ENCODE data around the gene MTR. TPM values are rescaled to one million over a fixed set of nuclear protein-coding genes. Genes with fewer than 3 reads are reported as not detected.

The MTR gene
- total and polyA plus RNA-seq, 7 experiments from 2014 or later, result 19.8 to 78.8 (median 46.4) TPM

- intact Hi-C loops (cut with micrococcal nuclease), result loop anchor here (1.0 to 10.0 kb wide), 13 partner anchors 37 to 1671 kb away; partner anchors contain the start of genes ARID4B (in 2 of the 2), GGPS1 (in 2 of the 2), HEATR1 (in 2 of the 2) and ACTN2 (in 1 of the 2)
- CTCF ChIA-PET, result no interaction called here
- ATAC-seq, result peak; percentile 66
Measured at GRCh38 chr1:236795757-236796667, 920 bp downstream of the MTR start.

GRCh38 chr1:236799001-236799400 lies 3.9 kb downstream of the MTR start:
- POLR2A ChIA-PET, result no interaction called here
- CTCF ChIA-PET, result interaction anchor here (0.5 kb wide), 1 partner anchor 1456 kb away, joined by 3 read pairs; no protein-coding TSS in a partner anchor
- peaks cover 0 to 13% (median 7%) of the 10 kb centered on the region in 5 donors for H3K36me3 Mint-ChIP-seq
- DNase-seq (no peak), ATAC-seq (no peak)
- H3K27ac Mint-ChIP-seq, result no peak overlapping the region
- Histone ChIP-seq H3K9me3 (ENCODE audit: control insufficient read depth in 2 of 3, low read length in 3 of 3) (no peaks in the 10 kb centered on the region), H3K27ac (ENCODE audit: low read depth, low read length) (no peak overlapping the region), H3K36me3 (ENCODE audit: control insufficient read depth in 2 of 3, insufficient read depth in 3 of 3, low read length in 3 of 3) (peaks cover 0 to 17% (median 0%) of the 10 kb centered on the region in 3 experiments), H3K4me1 (ENCODE audit: control insufficient read depth in 2 of 2, insufficient read depth in 2 of 2, low read length in 2 of 2) (peaks cover 13 to 14% of the 10 kb centered on the region in 2 donors), H3K27me3 (ENCODE audit: control insufficient read depth in 2 of 2, insufficient read depth in 2 of 2, low read length in 2 of 2) (no peaks in the 10 kb centered on the region), H3K4me3 (ENCODE audit: low read length) (no peak overlapping the region)
- intact Hi-C loops (cut with micrococcal nuclease), result loop anchor here (5.0 to 10.0 kb wide), 4 partner anchors 112 to 1674 kb away; partner anchors contain the start of genes ACTN2 (in 1 of the 2), ARID4B (in 1 of the 2), GGPS1 (in 1 of the 2) and TOMM20 (in 1 of the 2)
- H3K4me3 Mint-ChIP-seq, result peak overlapping the region in 2 of 10 donors; percentile 5 to 93
- peaks cover 33 to 86% (median 73%) of the 10 kb centered on the region in 7 donors for H3K4me1 Mint-ChIP-seq
- H3K27me3 Mint-ChIP-seq, result no peaks in the 10 kb centered on the region
- no peaks in the 10 kb centered on the region for H3K9me3 Mint-ChIP-seq

More at GRCh38 chr1:236795757-236796667, 920 bp downstream of the MTR start:
- H3K9me3 ChIP-seq (ENCODE audit: control insufficient read depth in 2 of 3, low read length in 3 of 3), result no peaks in the 10 kb centered on the region
- peaks cover 13 to 14% of the 10 kb centered on the region in 2 donors for H3K4me1 ChIP-seq (ENCODE audit: control insufficient read depth in 2 of 2, insufficient read depth in 2 of 2, low read length in 2 of 2)
- Mint-ChIP-seq H3K4me3 (peak overlapping the region; percentile 87 to 99 (median 95)), H3K4me1 (peaks cover 18 to 56% (median 49%) of the 10 kb centered on the region in 7 donors), H3K9me3 (no peaks in the 10 kb centered on the region), H3K36me3 (peaks cover 0 to 8% (median 0%) of the 10 kb centered on the region in 5 donors), H3K27ac (peak overlapping the region; percentile 93 to 100 (median 97)), H3K27me3 (peaks cover 0 to 10% (median 0%) of the 10 kb centered on the region in 5 donors)
- POLR2A ChIA-PET, result interaction anchor here (0.6 to 1.4 kb wide), 4 partner anchors 10 to 1467 kb away, joined by 3 to 6 read pairs (median 3); partner anchors contain the start of gene HEATR1
- H3K4me3 ChIP-seq (ENCODE audit: low read length), result peak overlapping the region; percentile 61
- DNase-seq, result peak in 5 of 9 donors; percentile 63 to 81 (median 76)
- peaks cover 0 to 6% (median 0%) of the 10 kb centered on the region in 3 experiments for H3K36me3 ChIP-seq (ENCODE audit: control insufficient read depth in 2 of 3, insufficient read depth in 3 of 3, low read length in 3 of 3)
- H3K27me3 ChIP-seq (ENCODE audit: control insufficient read depth in 2 of 2, insufficient read depth in 2 of 2, low read length in 2 of 2), result no peaks in the 10 kb centered on the region
- H3K27ac ChIP-seq (ENCODE audit: low read depth, low read length), result peak overlapping the region; percentile 98

GRCh38 chr1:236800002-236800620 lies 5.0 kb downstream of the MTR start:
- Mint-ChIP-seq H3K27me3 (no peaks in the 10 kb centered on the region), H3K27ac (no peak overlapping the region), H3K9me3 (no peaks in the 10 kb centered on the region), H3K36me3 (peaks cover 0 to 17% (median 8%) of the 10 kb centered on the region in 5 donors), H3K4me1 (peaks cover 35 to 84% (median 73%) of the 10 kb centered on the region in 7 donors), H3K4me3 (peak overlapping the region in 1 of 10 donors; percentile 3)
- Histone ChIP-seq H3K27me3 (ENCODE audit: control insufficient read depth in 2 of 2, insufficient read depth in 2 of 2, low read length in 2 of 2) (no peaks in the 10 kb centered on the region), H3K36me3 (ENCODE audit: control insufficient read depth in 2 of 3, insufficient read depth in 3 of 3, low read length in 3 of 3) (peaks cover 0 to 23% (median 0%) of the 10 kb centered on the region in 3 experiments), H3K9me3 (ENCODE audit: control insufficient read depth in 2 of 3, low read length in 3 of 3) (no peaks in the 10 kb centered on the region), H3K27ac (ENCODE audit: low read depth, low read length) (no peak overlapping the region), H3K4me3 (ENCODE audit: low read length) (no peak overlapping the region), H3K4me1 (ENCODE audit: control insufficient read depth in 2 of 2, insufficient read depth in 2 of 2, low read length in 2 of 2) (peaks cover 8 to 14% of the 10 kb centered on the region in 2 donors)
- DNase-seq (no peak), ATAC-seq (no peak)
- intact Hi-C loops (cut with micrococcal nuclease), result no loop called here
- POLR2A ChIA-PET, result interaction anchor here (0.5 kb wide), 1 partner anchor 491 kb away, joined by 8 read pairs; no protein-coding TSS in a partner anchor
- CTCF ChIA-PET, result interaction anchor here (1.0 to 1.2 kb wide), 2 partner anchors 11 to 32 kb away, joined by 3 read pairs; no protein-coding TSS in a partner anchor

GRCh38 chr1:236800623-236801022 lies 5.5 kb downstream of the MTR start:
- H3K4me1 ChIP-seq (ENCODE audit: control insufficient read depth in 2 of 2, insufficient read depth in 2 of 2, low read length in 2 of 2), result peaks cover 8 to 14% of the 10 kb centered on the region in 2 donors
- Mint-ChIP-seq H3K4me1 (peaks cover 40 to 87% (median 76%) of the 10 kb centered on the region in 7 donors), H3K9me3 (no peaks in the 10 kb centered on the region), H3K4me3 (peak overlapping the region in 1 of 10 donors; percentile 3), H3K27ac (no peak overlapping the region), H3K36me3 (peaks cover 0 to 20% (median 8%) of the 10 kb centered on the region in 5 donors), H3K27me3 (no peaks in the 10 kb centered on the region)
- no peak overlapping the region for H3K27ac ChIP-seq (ENCODE audit: low read depth, low read length)
- CTCF ChIA-PET, result interaction anchor here (1.0 to 1.2 kb wide), 2 partner anchors 11 to 32 kb away, joined by 3 read pairs; no protein-coding TSS in a partner anchor
- no peak for DNase-seq
- H3K9me3 ChIP-seq (ENCODE audit: control insufficient read depth in 2 of 3, low read length in 3 of 3), result no peaks in the 10 kb centered on the region
- ATAC-seq, result no peak
- H3K27me3 ChIP-seq (ENCODE audit: control insufficient read depth in 2 of 2, insufficient read depth in 2 of 2, low read length in 2 of 2), result no peaks in the 10 kb centered on the region
- POLR2A ChIA-PET, result no interaction called here
- intact Hi-C loops (cut with micrococcal nuclease), result no loop called here
- peaks cover 0 to 24% (median 0%) of the 10 kb centered on the region in 3 experiments for H3K36me3 ChIP-seq (ENCODE audit: control insufficient read depth in 2 of 3, insufficient read depth in 3 of 3, low read length in 3 of 3)
- H3K4me3 ChIP-seq (ENCODE audit: low read length), result no peak overlapping the region

GRCh38 chr1:236802264-236802663 lies 7.2 kb downstream of the MTR start:
- ChIA-PET CTCF (no interaction called here), POLR2A (no interaction called here)
- no peak overlapping the region for H3K4me3 ChIP-seq (ENCODE audit: low read length)
- H3K4me1 ChIP-seq (ENCODE audit: control insufficient read depth in 2 of 2, insufficient read depth in 2 of 2, low read length in 2 of 2), result peaks cover 2 to 9% of the 10 kb centered on the region in 2 donors
- Mint-ChIP-seq H3K27ac (peak overlapping the region in 4 of 9 donors; percentile 0 to 59 (median 8)), H3K36me3 (peaks cover 9 to 26% (median 12%) of the 10 kb centered on the region in 5 donors), H3K4me1 (peaks cover 32 to 85% (median 70%) of the 10 kb centered on the region in 7 donors), H3K9me3 (no peaks in the 10 kb centered on the region), H3K27me3 (no peaks in the 10 kb centered on the region), H3K4me3 (peak overlapping the region in 3 of 10 donors; percentile 6 to 18 (median 16))
- intact Hi-C loops (cut with micrococcal nuclease), result no loop called here
- H3K9me3 ChIP-seq (ENCODE audit: control insufficient read depth in 2 of 3, low read length in 3 of 3), result no peaks in the 10 kb centered on the region
- ATAC-seq (no peak), DNase-seq (no peak)
- no peak overlapping the region for H3K27ac ChIP-seq (ENCODE audit: low read depth, low read length)
- H3K36me3 ChIP-seq (ENCODE audit: control insufficient read depth in 2 of 3, insufficient read depth in 3 of 3, low read length in 3 of 3), result peaks cover 0 to 30% (median 0%) of the 10 kb centered on the region in 3 experiments
- no peaks in the 10 kb centered on the region for H3K27me3 ChIP-seq (ENCODE audit: control insufficient read depth in 2 of 2, insufficient read depth in 2 of 2, low read length in 2 of 2)

GRCh38 chr1:236806634-236807033 lies 11.5 kb downstream of the MTR start:
- DNase-seq, result no peak
- Mint-ChIP-seq H3K27ac (peak overlapping the region in 1 of 9 donors; percentile 28), H3K27me3 (no peaks in the 10 kb centered on the region), H3K4me1 (peaks cover 15 to 46% (median 34%) of the 10 kb centered on the region in 7 donors), H3K4me3 (no peak overlapping the region), H3K36me3 (peaks cover 23 to 57% (median 38%) of the 10 kb centered on the region in 5 donors), H3K9me3 (no peaks in the 10 kb centered on the region)
- ChIA-PET CTCF (no interaction called here), POLR2A (interaction anchor here (1.1 to 1.5 kb wide), 2 partner anchors 11 to 12 kb away, joined by 3 read pairs; partner anchors contain the start of gene MTR)
- no peaks in the 10 kb centered on the region for H3K9me3 ChIP-seq (ENCODE audit: control insufficient read depth in 2 of 3, low read length in 3 of 3)
- H3K4me1 ChIP-seq (ENCODE audit: control insufficient read depth in 2 of 2, insufficient read depth in 2 of 2, low read length in 2 of 2), result no peaks in the 10 kb centered on the region
- H3K4me3 ChIP-seq (ENCODE audit: low read length), result no peak overlapping the region
- H3K27me3 ChIP-seq (ENCODE audit: control insufficient read depth in 2 of 2, insufficient read depth in 2 of 2, low read length in 2 of 2), result no peaks in the 10 kb centered on the region
- no peak overlapping the region for H3K27ac ChIP-seq (ENCODE audit: low read depth, low read length)
- no peak for ATAC-seq
- intact Hi-C loops (cut with micrococcal nuclease), result no loop called here
- H3K36me3 ChIP-seq (ENCODE audit: control insufficient read depth in 2 of 3, insufficient read depth in 3 of 3, low read length in 3 of 3), result peaks cover 3 to 72% (median 25%) of the 10 kb centered on the region in 3 experiments
